Neural cell (in vitro differentiated cells): ENCODE data around the gene RPS6KC1.

ENCODE experiments used
- EP300 ChIP-seq: fragments of 450-650 bp; conservative IDR thresholded peaks from 2 replicates; pipeline ENCODE4 v1.6.1; 2014; ENCODE audit warnings: antibody characterized with exemption, mild to moderate bottlenecking, moderate library complexity; ENCODE audit not compliant: poor library complexity, severe bottlenecking
- EZH2 ChIP-seq: fragments of 200-600, 300-800 bp; shearing (Covaris generic), sonication (generic); IDR thresholded peaks from 2 replicates; pipeline ENCODE4 v1.6.1; 2014; ENCODE audit warnings: antibody characterized with exemption, low read length, borderline replicate concordance, mild to moderate bottlenecking; ENCODE audit not compliant: insufficient read depth, poor library complexity, severe bottlenecking
- POLR2AphosphoS5 ChIP-seq: IDR thresholded peaks from 2 replicates; pipeline ENCODE4 v1.6.1; 2012
- RAD21 ChIP-seq: fragments of 450-650 bp; conservative IDR thresholded peaks from 2 replicates; pipeline ENCODE4 v1.6.1; 2014; ENCODE audit warnings: antibody characterized with exemption, mild to moderate bottlenecking, moderate library complexity
- REST ChIP-seq: IDR thresholded peaks from 2 replicates; pipeline ENCODE4 v1.6.1; 2012; ENCODE audit warnings: borderline replicate concordance
- TAF1 ChIP-seq: IDR thresholded peaks from 2 replicates; pipeline ENCODE4 v1.6.1; 2012; ENCODE audit warnings: low read depth
- TF ChIP-seq, protein P1 (sequence below): fragments of 450-650 bp; IDR thresholded peaks from 2 replicates; pipeline ENCODE4 v1.5.1; 2014; ENCODE audit warnings: antibody characterized with exemption, mild to moderate bottlenecking, moderate library complexity; ENCODE audit not compliant: poor library complexity, severe bottlenecking

DNA sequence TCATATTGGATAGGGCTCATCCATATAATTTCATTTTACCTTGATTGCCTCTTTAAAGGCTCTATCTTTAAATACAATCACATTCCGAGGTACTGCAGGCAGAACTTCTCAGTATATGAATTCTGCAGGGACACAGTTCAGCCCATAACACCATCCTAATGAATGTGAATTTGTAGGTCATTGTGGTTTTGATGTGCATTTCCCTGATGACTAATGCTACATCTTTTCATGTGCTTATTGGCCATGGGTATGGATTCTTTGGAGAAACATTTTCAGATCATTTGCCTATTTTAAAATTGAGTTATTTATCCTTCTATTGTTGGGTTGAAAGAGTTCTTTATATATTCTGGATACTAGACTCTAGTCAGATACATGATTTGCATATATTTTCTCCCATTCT is 9.6 kb upstream of the RPS6KC1 start:
- TF ChIP-seq, protein P1, sequence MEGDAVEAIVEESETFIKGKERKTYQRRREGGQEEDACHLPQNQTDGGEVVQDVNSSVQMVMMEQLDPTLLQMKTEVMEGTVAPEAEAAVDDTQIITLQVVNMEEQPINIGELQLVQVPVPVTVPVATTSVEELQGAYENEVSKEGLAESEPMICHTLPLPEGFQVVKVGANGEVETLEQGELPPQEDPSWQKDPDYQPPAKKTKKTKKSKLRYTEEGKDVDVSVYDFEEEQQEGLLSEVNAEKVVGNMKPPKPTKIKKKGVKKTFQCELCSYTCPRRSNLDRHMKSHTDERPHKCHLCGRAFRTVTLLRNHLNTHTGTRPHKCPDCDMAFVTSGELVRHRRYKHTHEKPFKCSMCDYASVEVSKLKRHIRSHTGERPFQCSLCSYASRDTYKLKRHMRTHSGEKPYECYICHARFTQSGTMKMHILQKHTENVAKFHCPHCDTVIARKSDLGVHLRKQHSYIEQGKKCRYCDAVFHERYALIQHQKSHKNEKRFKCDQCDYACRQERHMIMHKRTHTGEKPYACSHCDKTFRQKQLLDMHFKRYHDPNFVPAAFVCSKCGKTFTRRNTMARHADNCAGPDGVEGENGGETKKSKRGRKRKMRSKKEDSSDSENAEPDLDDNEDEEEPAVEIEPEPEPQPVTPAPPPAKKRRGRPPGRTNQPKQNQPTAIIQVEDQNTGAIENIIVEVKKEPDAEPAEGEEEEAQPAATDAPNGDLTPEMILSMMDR, result no peak
- no peak for TF ChIP-seq EP300
- TF ChIP-seq POLR2AphosphoS5, result no peak
- no peak for TF ChIP-seq REST
- TF ChIP-seq TAF1, result no peak
- TF ChIP-seq RAD21, result no peak
- TF ChIP-seq EZH2, result no peak
